Measurements from ENCODE around the gene THSD4.

GRCh38 chr15:71386005-71386404 is 270.7 kb downstream of the THSD4 start:
- no peak for TF ChIP-seq CTCF (IDR thresholded peaks at IDR 0.05; ENCODE audit: poor library complexity, severe bottlenecking)
- no peak for TF ChIP-seq SMC3 (conservative IDR thresholded peaks at IDR 0.05; ENCODE audit: poor library complexity)
- no peak for TF ChIP-seq MXI1 (conservative IDR thresholded peaks at IDR 0.05; ENCODE audit: poor library complexity, severe bottlenecking)
- no peak for TF ChIP-seq EZH2 (IDR thresholded peaks at IDR 0.05; ENCODE audit: borderline replicate concordance, insufficient read depth, low read length, poor library complexity, severe bottlenecking)
- TF ChIP-seq EP300 (conservative IDR thresholded peaks at IDR 0.05; ENCODE audit: poor library complexity, severe bottlenecking): no peak
- TF ChIP-seq RAD21 (conservative IDR thresholded peaks at IDR 0.05): no peak
- no peak for TF ChIP-seq TAF1 (IDR thresholded peaks at IDR 0.05; ENCODE audit: low read depth)
- no peak for TF ChIP-seq POLR2AphosphoS5 (IDR thresholded peaks at IDR 0.05)

Measured in neural cell (in vitro differentiated cells).